ENCODE measurements around the gene IQSEC1. TPM values are rescaled to one million over a fixed set of nuclear protein-coding genes. Genes with fewer than 3 reads are reported as not detected.

Gene IQSEC1
- polyA plus RNA-seq, 1 donor (not counting 4 experiments of a cell fraction or from before 2014, with no cell fraction given) = 2.8 TPM

GRCh38 chr3:12910356-12911099 lies 162.7 kb downstream of the IQSEC1 start:
- dilution Hi-C loops (cut with MboI; ENCODE audit: extremely low pct_ligation_motif_present, low sequenced_read_pairs) = no loop called here
- TF ChIP-seq, protein P1, sequence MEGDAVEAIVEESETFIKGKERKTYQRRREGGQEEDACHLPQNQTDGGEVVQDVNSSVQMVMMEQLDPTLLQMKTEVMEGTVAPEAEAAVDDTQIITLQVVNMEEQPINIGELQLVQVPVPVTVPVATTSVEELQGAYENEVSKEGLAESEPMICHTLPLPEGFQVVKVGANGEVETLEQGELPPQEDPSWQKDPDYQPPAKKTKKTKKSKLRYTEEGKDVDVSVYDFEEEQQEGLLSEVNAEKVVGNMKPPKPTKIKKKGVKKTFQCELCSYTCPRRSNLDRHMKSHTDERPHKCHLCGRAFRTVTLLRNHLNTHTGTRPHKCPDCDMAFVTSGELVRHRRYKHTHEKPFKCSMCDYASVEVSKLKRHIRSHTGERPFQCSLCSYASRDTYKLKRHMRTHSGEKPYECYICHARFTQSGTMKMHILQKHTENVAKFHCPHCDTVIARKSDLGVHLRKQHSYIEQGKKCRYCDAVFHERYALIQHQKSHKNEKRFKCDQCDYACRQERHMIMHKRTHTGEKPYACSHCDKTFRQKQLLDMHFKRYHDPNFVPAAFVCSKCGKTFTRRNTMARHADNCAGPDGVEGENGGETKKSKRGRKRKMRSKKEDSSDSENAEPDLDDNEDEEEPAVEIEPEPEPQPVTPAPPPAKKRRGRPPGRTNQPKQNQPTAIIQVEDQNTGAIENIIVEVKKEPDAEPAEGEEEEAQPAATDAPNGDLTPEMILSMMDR (optimal IDR thresholded peaks at IDR 0.05 in 1 of 3, IDR thresholded peaks at IDR 0.05 in 1 of 3, conservative IDR thresholded peaks at IDR 0.05 in 1 of 3; ENCODE audit: extremely low read depth in 1 of 3, insufficient read depth in 2 of 3, low read length in 3 of 3) = no peak
- TF ChIP-seq EZH2 (IDR thresholded peaks at IDR 0.05; ENCODE audit: low read length) = no peak
- H3K4me3 ChIP-seq (ENCODE audit: control insufficient read depth in 2 of 3, extremely low read depth in 1 of 3, insufficient read depth in 2 of 3, low read depth in 1 of 3, low read length in 3 of 3) = no peak overlapping the region
- peaks cover 10 to 40% of the 10 kb centered on the region in 2 experiments for H3K36me3 ChIP-seq (ENCODE audit: control insufficient read depth in 2 of 2, extremely low read depth in 1 of 2, insufficient read depth in 2 of 2, low read length in 2 of 2)
- no peak overlapping the region for H3K27ac ChIP-seq (ENCODE audit: control insufficient read depth, insufficient read depth, low read length)
- DNase-seq (ENCODE audit: low read depth, low spot score) (no peak), FAIRE-seq (no peak)
- no peaks in the 10 kb centered on the region for H3K4me1 ChIP-seq (ENCODE audit: control insufficient read depth, extremely low read depth, insufficient read depth, low read length)
- no peaks in the 10 kb centered on the region for H3K9me1 ChIP-seq (ENCODE audit: control insufficient read depth, extremely low read depth, insufficient read depth, low read length)
- no peaks in the 10 kb centered on the region for H4K20me1 ChIP-seq (ENCODE audit: control insufficient read depth, extremely low read depth, insufficient read depth, low read length)
- H3K9me3 ChIP-seq (ENCODE audit: control insufficient read depth, low read depth, low read length) = no peaks in the 10 kb centered on the region
- no peaks in the 10 kb centered on the region for H3K79me2 ChIP-seq (ENCODE audit: control insufficient read depth, insufficient read depth, low read length)
- H3K27me3 ChIP-seq (ENCODE audit: control insufficient read depth, extremely low read depth, insufficient read depth, low read length) = no peaks in the 10 kb centered on the region
- H3K4me2 ChIP-seq (ENCODE audit: control insufficient read depth, extremely low read depth, insufficient read depth, low read depth, low read length) = no peak overlapping the region
- no peak overlapping the region for H2AFZ ChIP-seq (ENCODE audit: control insufficient read depth, low read length)
- no peak overlapping the region for H3K9ac ChIP-seq (ENCODE audit: control insufficient read depth, extremely low read depth, insufficient read depth, low read length)

- H3K4me1 ChIP-seq (ENCODE audit: control insufficient read depth, extremely low read depth, insufficient read depth, low read length) = no peaks in the 10 kb centered on the region
- TF ChIP-seq EZH2 (IDR thresholded peaks at IDR 0.05; ENCODE audit: low read length) = no peak
- TF ChIP-seq, protein P1 (optimal IDR thresholded peaks at IDR 0.05 in 1 of 3, IDR thresholded peaks at IDR 0.05 in 1 of 3, conservative IDR thresholded peaks at IDR 0.05 in 1 of 3; ENCODE audit: extremely low read depth in 1 of 3, insufficient read depth in 2 of 3, low read length in 3 of 3) = no peak
- dilution Hi-C loops (cut with MboI; ENCODE audit: extremely low pct_ligation_motif_present, low sequenced_read_pairs) = no loop called here
- no peaks in the 10 kb centered on the region for H3K9me3 ChIP-seq (ENCODE audit: control insufficient read depth, low read depth, low read length)
- no peak overlapping the region for H3K27ac ChIP-seq (ENCODE audit: control insufficient read depth, insufficient read depth, low read length)
- no peaks in the 10 kb centered on the region for H3K9me1 ChIP-seq (ENCODE audit: control insufficient read depth, extremely low read depth, insufficient read depth, low read length)
- no peak for DNase-seq (ENCODE audit: low read depth, low spot score)
- no peaks in the 10 kb centered on the region for H4K20me1 ChIP-seq (ENCODE audit: control insufficient read depth, extremely low read depth, insufficient read depth, low read length)
- H2AFZ ChIP-seq (ENCODE audit: control insufficient read depth, low read length) = no peak overlapping the region
- H3K4me2 ChIP-seq (ENCODE audit: control insufficient read depth, extremely low read depth, insufficient read depth, low read depth, low read length) = no peak overlapping the region
- H3K79me2 ChIP-seq (ENCODE audit: control insufficient read depth, insufficient read depth, low read length) = no peaks in the 10 kb centered on the region
- no peak overlapping the region for H3K9ac ChIP-seq (ENCODE audit: control insufficient read depth, extremely low read depth, insufficient read depth, low read length)
- H3K27me3 ChIP-seq (ENCODE audit: control insufficient read depth, extremely low read depth, insufficient read depth, low read length) = no peaks in the 10 kb centered on the region
- FAIRE-seq = no peak
- peaks cover 10 to 41% of the 10 kb centered on the region in 2 experiments for H3K36me3 ChIP-seq (ENCODE audit: control insufficient read depth in 2 of 2, extremely low read depth in 1 of 2, insufficient read depth in 2 of 2, low read length in 2 of 2)
- H3K4me3 ChIP-seq (ENCODE audit: control insufficient read depth in 2 of 3, extremely low read depth in 1 of 3, insufficient read depth in 2 of 3, low read depth in 1 of 3, low read length in 3 of 3) = no peak overlapping the region
Measured at GRCh38 chr3:12909710-12910109, 163.5 kb downstream of the IQSEC1 start.
